IMR-90 (cell line): ENCODE results near the gene OAF. TPM values are rescaled to one million over a fixed set of nuclear protein-coding genes. Genes with fewer than 3 reads are reported as not detected.

Source experiments
- ATAC-seq: fragments of 200-7000 bp; cut with Tn5 transposase; 2 replicates; pipeline ENCODE4 v1.9.1; 2020; ENCODE audit warnings: low read depth, mild to moderate bottlenecking, moderate library complexity
- BruUV-seq: library from RNA; stranded (reverse); fragments of 400-500 nt; replicated peaks from 2 replicates; lab custom pipeline; 2021; lab: Mats Ljungman, UMichigan
- CTCF ChIA-PET: fragments of 300-600 bp; formaldehyde crosslinking; extraction: SDS; loops from one replicate; lab custom pipeline; 2021; ENCODE audit warnings: antibody characterized with exemption; lab: Yijun Ruan, JAX
- POLR2A ChIA-PET: fragments of 300-600 bp; sonication (Branson Sonifier 250); formaldehyde crosslinking; loops from one replicate; lab custom pipeline; 2022; ENCODE audit warnings: antibody characterized with exemption; ENCODE audit not compliant: unreplicated experiment; lab: Charles Lee
- DNase-seq: peaks from one replicate; pipeline ENCODE4 v3.0.0; 2013
- H2AFZ ChIP-seq: replicated peaks from 2 replicates; pipeline ENCODE3; 2013; ENCODE audit warnings: low read length, mild to moderate bottlenecking; ENCODE audit not compliant: poor library complexity
- H2AK5ac ChIP-seq: 2 replicates; pipeline ENCODE4 v1.6.1; 2013; ENCODE audit warnings: low read depth, low read length, inconsistent platforms
- H2AK9ac ChIP-seq: replicated peaks from 2 replicates; pipeline ENCODE3; 2013; ENCODE audit warnings: mild to moderate bottlenecking, low read depth, low read length, moderate library complexity; ENCODE audit not compliant: poor library complexity
- H2BK120ac ChIP-seq: 2 replicates; pipeline ENCODE4 v1.6.1; 2013; ENCODE audit warnings: low read depth, low read length, inconsistent platforms
- H2BK15ac ChIP-seq: 3 replicates; pipeline ENCODE4 v1.6.1; 2013; ENCODE audit warnings: low read depth, low read length, inconsistent platforms
- H2BK20ac ChIP-seq: 2 replicates; pipeline ENCODE4 v1.6.1; 2013; ENCODE audit warnings: low read depth, mild to moderate bottlenecking, inconsistent platforms, low read length, moderate library complexity
- H2BK5ac ChIP-seq: 2 replicates; pipeline ENCODE4 v1.6.1; 2013; ENCODE audit warnings: mild to moderate bottlenecking, low read depth, low read length, inconsistent platforms; ENCODE audit not compliant: poor library complexity, severe bottlenecking
- H3K14ac ChIP-seq: replicated peaks from 2 replicates; pipeline ENCODE4 v1.6.1; 2013; ENCODE audit warnings: low read depth, low read length, inconsistent platforms
- H3K18ac ChIP-seq: 2 replicates; pipeline ENCODE4 v1.6.1; 2013; ENCODE audit warnings: low read depth, low read length, control low read depth
- H3K23ac ChIP-seq: 2 replicates; pipeline ENCODE4 v1.6.1; 2013; ENCODE audit warnings: low read depth, low read length, inconsistent platforms
- H3K27ac ChIP-seq: 2 replicates; pipeline ENCODE4 v1.5.1; 2013; ENCODE audit warnings: mild to moderate bottlenecking, control low read depth, low read length; ENCODE audit not compliant: insufficient read depth
- H3K27me3 ChIP-seq: 2 replicates; pipeline ENCODE4 v1.6.1; 2013; ENCODE audit warnings: low read length; ENCODE audit not compliant: control insufficient read depth, insufficient read depth
- H3K36me3 ChIP-seq: 2 replicates; pipeline ENCODE4 v1.6.1; 2013; ENCODE audit warnings: low read length, mixed read lengths; ENCODE audit not compliant: control insufficient read depth, insufficient read depth
- H3K4ac ChIP-seq: 2 replicates; pipeline ENCODE4 v1.6.1; 2013; ENCODE audit warnings: low read depth, low read length, inconsistent platforms
- H3K4me1 ChIP-seq: 2 replicates; pipeline ENCODE4 v1.6.1; 2013; ENCODE audit warnings: low read length, mixed read lengths; ENCODE audit not compliant: control insufficient read depth, insufficient read depth
- H3K4me2 ChIP-seq: 2 replicates; pipeline ENCODE4 v1.6.1; 2013; ENCODE audit warnings: low read depth, mild to moderate bottlenecking, control low read depth, low read length, moderate library complexity
- H3K4me3 ChIP-seq: 2 replicates; pipeline ENCODE4 v1.5.1; 2013; ENCODE audit warnings: low read depth, mild to moderate bottlenecking, control low read depth, low read length, moderate library complexity; ENCODE audit not compliant: insufficient read depth
- H3K56ac ChIP-seq: 2 replicates; pipeline ENCODE4 v1.6.1; 2013; ENCODE audit warnings: low read length, inconsistent platforms; ENCODE audit not compliant: insufficient read depth; ENCODE audit errors: extremely low read depth
- H3K79me1 ChIP-seq, 2 experiments: 2 replicates each; pipeline ENCODE4 v1.6.1; 2013; ENCODE audit warnings: low read length in 2 of 2, inconsistent platforms in 1 of 2, low read depth in 1 of 2
- H3K9ac ChIP-seq: 2 replicates; pipeline ENCODE4 v1.6.1; 2013; ENCODE audit warnings: low read depth, low read length, control low read depth
- H3K9me1 ChIP-seq: 2 replicates; pipeline ENCODE4 v1.6.1; 2013; ENCODE audit warnings: low read length, inconsistent platforms; ENCODE audit not compliant: insufficient read depth
- H3K9me3 ChIP-seq: 2 replicates; pipeline ENCODE4 v1.6.1; 2013; ENCODE audit warnings: low read length; ENCODE audit not compliant: control insufficient read depth, insufficient read depth
- H4K20me1 ChIP-seq: 2 replicates; pipeline ENCODE4 v1.6.1; 2013; ENCODE audit warnings: low read length, inconsistent platforms; ENCODE audit not compliant: insufficient read depth
- H4K5ac ChIP-seq: 2 replicates; pipeline ENCODE4 v1.6.1; 2013; ENCODE audit warnings: mild to moderate bottlenecking, low read depth, low read length, control low read depth
- H4K8ac ChIP-seq, 2 experiments: 2 replicates each; pipeline ENCODE4 v1.6.1; 2013; ENCODE audit warnings: low read depth in 2 of 2, low read length in 2 of 2, control low read depth in 1 of 2, inconsistent platforms in 1 of 2
- H4K91ac ChIP-seq: 2 replicates; pipeline ENCODE4 v1.6.1; 2013; ENCODE audit warnings: low read depth, low read length, inconsistent platforms; ENCODE audit not compliant: insufficient read depth
- MAZ ChIP-seq: IDR thresholded peaks from 2 replicates; pipeline ENCODE4 v1.6.1; 2012; ENCODE audit warnings: low read depth, mild to moderate bottlenecking, low read length, improper control_type of control experiment, moderate library complexity, borderline replicate concordance
- MXI1 ChIP-seq: IDR thresholded peaks from 2 replicates; pipeline ENCODE4 v1.6.1; 2012; ENCODE audit warnings: low read depth, mild to moderate bottlenecking, low read length, moderate library complexity, borderline replicate concordance
- USF2 ChIP-seq: fragments of 150-350 bp; IDR thresholded peaks from 2 replicates; pipeline ENCODE4 v1.6.1; 2017; ENCODE audit warnings: mild to moderate bottlenecking, antibody characterized with exemption, low read length, low read depth
- WGBS, 2 experiments: methylation state at CpG; one replicate each; pipeline versions ENCODE4 v1.1.5 to v1.1.7; 2013; ENCODE audit warnings: missing lambda C conversion rate in 2 of 2; ENCODE audit not compliant: insufficient read length in 1 of 2; ENCODE audit errors: extremely low coverage in 2 of 2; 5-methylcytosine and 5-hydroxymethylcytosine counted together
- dilution Hi-C: fragments of 300-500 bp; cut with HindIII; formaldehyde crosslinking; loops from one replicate; pipeline ENCODE4 v1.14.3; 2018; ENCODE audit warnings: low sequenced_read_pairs; ENCODE audit not compliant: unreplicated experiment
- in situ Hi-C: fragments of 300-500 bp; cut with MboI; formaldehyde crosslinking; loops from 3 replicates; pipeline ENCODE4 v1.14.3; 2019; ENCODE audit warnings: low sequenced_read_pairs, inconsistent platforms, mixed read lengths
- intact Hi-C: fragments of 100-400 bp; cut with micrococcal nuclease; formaldehyde crosslinking; loops from 2 replicates; pipeline ENCODE4 v1.10.0; 2022
- polyA plus RNA-seq, 3 experiments: library from polyadenylated mRNA; depleted of rRNA; stranded (reverse); fragments of >200 nt; gene quantifications; 2 replicates each; pipeline ENCODE4 v1.2.3, GENCODE V29; 2012; ENCODE audit warnings: low replicate concordance in 1 of 3
- total RNA-seq: library from RNA; depleted of rRNA; stranded (reverse); fragments of >200 nt; gene quantifications from 2 replicates; pipeline ENCODE4 v1.2.3, GENCODE V29; 2012

Gene OAF
- total and polyA plus RNA-seq, 2 of the 4 experiments (the other 2 are of a cell fraction): 9.9 to 42.0 TPM

DNA sequence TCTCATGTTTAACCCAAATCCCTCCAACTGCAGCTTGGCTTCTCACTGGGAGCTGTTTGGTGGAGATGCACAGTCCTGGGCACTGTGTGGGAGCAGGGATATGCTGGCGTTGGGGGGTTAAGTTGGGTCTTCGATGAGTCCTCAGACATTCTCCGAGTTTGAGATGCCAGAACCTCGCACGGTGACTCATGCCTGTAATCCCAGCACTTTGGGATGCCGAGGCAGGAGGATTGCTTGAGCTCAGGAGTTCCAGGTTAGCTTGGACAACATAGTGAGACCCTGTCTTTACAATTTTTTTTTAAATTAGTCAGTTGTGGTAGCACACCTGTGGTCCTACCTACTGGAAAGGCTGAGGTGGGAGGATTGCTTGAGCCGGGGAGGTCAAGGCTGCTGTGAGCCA lies 49.8 kb downstream of the OAF start:
- in situ Hi-C loops: no loop called here
- Histone ChIP-seq H3K9me3 (no peaks in the 10 kb centered on the region), H2BK5ac (no peak overlapping the region), H3K27ac (no peak overlapping the region), H3K56ac (no peak overlapping the region), H2BK120ac (no peak overlapping the region), H4K5ac (no peak overlapping the region), H3K18ac (no peak overlapping the region), H3K4me3 (no peak overlapping the region), H3K79me1 (no peaks in the 10 kb centered on the region), H3K36me3 (no peaks in the 10 kb centered on the region), H2BK15ac (no peak overlapping the region), H3K27me3 (peaks cover 61% of the 10 kb centered on the region), H3K4ac (no peak overlapping the region), H2AFZ (no peak overlapping the region), H3K14ac (no peak overlapping the region), H3K4me1 (no peaks in the 10 kb centered on the region), H3K4me2 (no peak overlapping the region), H3K23ac (no peak overlapping the region), H3K9ac (no peak overlapping the region), H4K8ac (no peak overlapping the region), H2AK9ac (no peak overlapping the region), H4K20me1 (no peaks in the 10 kb centered on the region), H2AK5ac (no peak overlapping the region), H2BK20ac (no peak overlapping the region), H4K91ac (no peak overlapping the region), H3K9me1 (no peaks in the 10 kb centered on the region)
- no peak for DNase-seq
- ChIA-PET POLR2A (no interaction called here), CTCF (no interaction called here)
- BruUV-seq: no TSS peak
- TF ChIP-seq USF2 (no peak), MAZ (no peak), MXI1 (no peak)
- intact Hi-C loops: no loop called here
- no peak for ATAC-seq
- dilution Hi-C loops: no loop called here
- WGBS, 2 experiments: 57% methylated on average over 5 of the region's 7 CpGs; no CpG with 5 or more reads in 1 of the 2 experiments
